NOMO-1 (cell line): Measurements from ENCODE around the gene LMAN2.

ENCODE experiments used
- DNase-seq, 2 experiments: peaks; one replicate each; lab custom pipeline; 2025; ENCODE audit not compliant: unreplicated experiment in 2 of 2; lab: John Stamatoyannopoulos, UW

The LMAN2 gene

DNA sequence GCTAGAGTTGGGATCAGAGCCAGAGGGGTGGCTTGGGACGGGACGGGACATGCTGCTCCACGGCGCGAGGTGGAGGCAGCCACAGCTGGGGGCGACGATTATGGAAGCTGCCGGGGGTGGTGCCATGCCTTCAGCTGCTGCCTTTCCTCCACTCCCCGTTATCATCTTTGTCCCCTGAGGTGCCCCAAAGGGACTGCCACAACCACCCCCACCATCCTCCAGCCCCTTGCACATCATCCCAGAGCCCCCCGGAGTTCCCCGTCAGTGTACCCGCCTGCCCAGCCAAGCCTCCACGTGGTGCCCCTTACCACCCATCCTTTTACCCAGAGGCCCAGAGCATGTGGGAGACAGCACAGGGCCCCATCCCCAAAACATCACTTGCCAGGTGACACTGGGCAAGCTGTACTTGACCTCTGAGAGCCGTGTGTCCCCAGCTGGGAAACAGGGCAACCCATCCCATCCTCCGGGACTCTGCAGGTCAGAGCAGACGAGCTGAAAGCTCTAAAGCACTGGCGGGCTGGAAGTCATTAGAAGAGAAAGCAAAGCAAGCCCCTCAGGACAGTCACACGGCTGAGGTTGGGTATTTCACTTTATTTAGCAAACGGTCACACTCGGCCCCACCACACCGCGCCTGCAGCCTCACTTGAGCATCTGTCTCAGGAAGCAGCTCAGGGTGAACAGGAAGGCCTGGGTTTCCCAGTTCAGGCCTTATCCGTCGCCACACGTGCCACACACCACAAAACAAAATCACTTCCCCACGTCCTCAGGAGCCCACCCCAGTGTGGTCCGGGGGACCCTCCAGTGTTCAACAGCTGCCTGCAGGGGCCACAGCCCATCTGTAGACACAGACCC is 20.3 kb downstream of the LMAN2 start:
- no peak for DNase-seq

DNA sequence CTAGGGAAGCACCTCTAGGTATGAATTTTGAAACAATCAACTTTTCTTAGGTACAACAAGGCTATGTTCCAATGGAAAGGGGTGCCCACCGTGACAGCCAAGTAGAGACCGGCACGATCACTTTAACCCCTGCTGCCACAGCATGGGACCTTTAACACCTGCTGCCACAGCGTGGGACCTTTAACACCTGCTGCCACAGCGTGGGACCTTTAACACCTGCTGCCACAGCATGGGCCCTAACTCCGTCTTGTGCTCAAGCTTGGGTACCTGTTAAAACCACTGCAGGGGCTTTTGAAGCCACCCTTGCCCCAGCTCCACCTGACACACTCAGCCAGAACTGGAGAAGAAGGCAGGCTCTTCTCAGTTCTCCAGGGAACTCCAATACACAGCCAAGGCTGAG is 21.6 kb downstream of the LMAN2 start:
- DNase-seq, result no peak

DNA sequence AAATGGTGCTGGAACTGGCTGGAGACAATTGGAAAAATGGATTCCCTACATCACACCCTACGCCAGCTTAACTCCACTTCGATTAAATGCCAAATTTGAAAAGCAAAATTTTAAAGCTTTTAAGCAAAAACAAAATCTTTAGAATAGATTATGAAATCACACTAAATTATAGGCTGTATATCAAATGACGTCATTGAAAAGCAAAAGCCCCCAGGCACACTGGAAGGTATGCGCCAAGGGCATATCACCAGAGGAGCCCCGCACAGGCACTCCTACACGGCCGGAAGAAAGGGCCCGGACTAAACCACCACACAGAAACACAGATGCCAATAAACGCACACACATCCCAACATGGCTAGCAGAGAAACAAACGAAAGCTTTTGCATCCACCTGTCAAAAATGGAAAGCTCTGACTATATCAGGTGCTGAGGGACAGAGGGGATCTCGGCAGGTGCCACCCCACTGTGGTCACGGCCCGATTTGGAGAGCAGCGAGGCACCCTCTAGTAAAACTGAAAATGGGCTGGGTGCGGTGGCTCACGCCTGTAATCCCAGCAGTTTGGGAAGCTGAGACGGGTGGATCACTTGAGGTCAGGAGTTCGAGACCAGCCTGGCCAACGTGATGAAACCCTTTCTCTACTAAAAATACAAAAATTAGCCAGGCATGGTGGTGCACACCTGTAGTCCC is 22.8 kb downstream of the LMAN2 start:
- DNase-seq, result no peak

DNA sequence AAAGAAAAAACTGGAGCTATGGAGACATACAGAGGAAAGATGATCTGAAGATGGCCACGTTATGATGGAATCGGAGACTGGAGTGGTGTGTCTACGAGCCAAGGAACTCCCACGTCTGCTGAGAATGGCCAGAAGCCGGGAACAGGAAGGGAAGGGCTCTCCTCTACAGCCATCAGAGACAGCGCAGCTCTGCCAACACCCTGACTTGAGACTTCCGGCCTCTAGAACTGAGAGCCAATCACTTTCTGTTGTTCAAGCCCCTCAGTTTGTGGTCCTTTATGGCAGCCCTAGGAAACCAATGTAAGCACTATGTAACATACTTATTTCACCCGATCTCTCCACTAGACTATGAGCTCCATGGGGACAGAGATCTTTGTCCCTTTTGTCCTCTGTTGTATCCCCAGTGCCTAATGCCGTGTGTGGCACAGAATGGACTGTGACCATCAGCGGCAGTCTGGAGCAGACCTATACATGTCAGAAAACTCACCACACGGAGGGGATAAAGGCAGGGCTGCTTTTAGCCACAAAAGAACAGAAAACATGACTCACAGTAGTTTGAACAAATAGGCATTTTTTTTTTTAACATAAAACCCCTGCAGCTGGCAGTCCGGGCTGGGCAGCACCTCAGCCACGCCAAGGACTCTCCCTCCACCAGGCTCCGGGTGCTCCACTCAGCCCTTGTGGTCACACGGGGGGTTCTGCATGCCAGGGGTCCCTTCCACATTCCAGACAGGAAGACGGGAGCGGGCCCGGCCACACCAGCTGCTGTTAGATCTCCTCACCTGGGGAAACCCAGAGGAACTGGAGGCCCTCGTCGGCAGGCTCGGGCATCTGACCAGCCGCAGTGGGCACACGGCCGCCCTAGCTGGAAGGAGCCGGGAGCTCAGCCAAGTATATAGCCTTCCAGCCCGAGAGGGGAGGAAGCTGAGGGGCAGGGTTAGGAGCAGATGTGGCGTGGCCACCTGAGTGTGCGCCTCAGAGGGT is 23.6 kb downstream of the LMAN2 start:
- no peak for DNase-seq

DNA sequence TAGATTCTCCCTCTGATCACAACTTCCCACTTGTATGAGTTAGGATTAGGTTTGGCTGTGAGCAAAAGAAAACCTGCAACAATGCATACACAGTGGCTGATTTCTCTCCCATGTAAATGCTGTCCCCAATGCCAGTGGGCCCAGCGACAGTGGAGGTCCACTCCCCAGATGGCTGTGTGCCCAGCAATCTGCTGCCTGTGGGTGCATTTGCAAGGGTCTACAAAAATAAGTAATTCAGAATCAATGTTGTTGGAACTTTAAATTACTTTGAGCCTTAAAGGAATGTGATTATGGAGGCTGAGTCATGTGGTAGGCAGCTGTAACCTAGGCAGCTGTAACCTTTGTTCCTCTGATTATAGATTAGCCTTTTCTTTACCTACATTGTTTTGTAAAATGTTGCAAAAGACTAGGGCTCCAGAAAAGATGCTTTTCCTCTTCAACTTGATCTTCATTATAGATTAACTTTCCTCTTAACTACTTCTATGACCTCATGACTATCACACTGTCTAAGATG is 25.5 kb downstream of the LMAN2 start:
- DNase-seq, result no peak

DNA sequence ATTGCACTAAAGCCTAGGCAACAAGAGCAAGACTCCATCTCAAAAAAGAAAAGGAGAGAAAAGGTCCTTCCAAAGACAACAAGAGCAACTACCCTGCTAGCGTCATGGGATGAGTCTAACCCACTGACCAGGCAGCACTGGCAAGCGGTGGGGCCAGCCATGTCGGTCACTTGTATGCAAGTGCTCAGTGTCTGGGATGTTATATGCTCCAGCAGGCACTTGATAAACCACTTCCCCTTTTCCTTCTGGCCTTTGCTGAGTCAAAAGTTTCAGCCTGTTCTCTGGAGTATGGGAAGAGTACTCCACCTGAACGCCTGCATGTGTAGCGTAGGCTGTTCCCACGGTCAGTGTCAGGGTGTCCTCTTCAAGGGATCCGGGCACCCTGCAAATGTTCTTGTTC is 30.6 kb downstream of the LMAN2 start:
- DNase-seq, result peak; percentile 47 to 76

DNA sequence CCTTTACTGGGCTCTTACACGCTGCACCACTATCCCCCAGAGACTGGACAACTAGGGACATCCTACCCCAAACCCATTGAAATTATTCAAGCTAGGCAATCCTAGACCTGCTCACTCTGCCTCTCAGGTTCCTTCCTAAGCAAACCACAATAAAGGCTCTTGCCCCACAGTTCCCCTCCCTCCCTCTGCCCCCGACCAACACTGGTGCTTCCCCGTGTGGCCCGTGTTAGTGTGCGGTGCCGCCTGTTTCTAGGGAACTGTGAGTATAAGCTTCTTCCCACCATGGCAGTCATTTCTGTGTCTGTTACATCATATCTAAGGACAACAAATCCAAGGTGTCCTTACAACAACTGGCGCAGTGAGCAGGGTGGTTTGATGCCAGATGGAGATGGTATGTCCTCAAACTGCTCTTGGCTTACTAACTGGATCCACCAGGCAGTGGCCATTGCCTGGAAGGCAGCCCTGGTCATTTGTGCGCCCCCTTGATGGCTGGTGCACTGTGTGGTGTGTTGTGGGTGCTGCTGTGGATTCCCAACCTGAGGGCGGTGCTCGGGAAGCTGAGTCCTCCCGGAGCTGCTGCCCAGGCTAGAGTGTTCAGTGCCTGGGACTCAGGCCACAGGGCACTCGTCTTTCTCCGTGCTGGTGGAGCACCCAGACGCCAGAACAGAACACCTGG is 31.4 kb downstream of the LMAN2 start:
- DNase-seq, result no peak

DNA sequence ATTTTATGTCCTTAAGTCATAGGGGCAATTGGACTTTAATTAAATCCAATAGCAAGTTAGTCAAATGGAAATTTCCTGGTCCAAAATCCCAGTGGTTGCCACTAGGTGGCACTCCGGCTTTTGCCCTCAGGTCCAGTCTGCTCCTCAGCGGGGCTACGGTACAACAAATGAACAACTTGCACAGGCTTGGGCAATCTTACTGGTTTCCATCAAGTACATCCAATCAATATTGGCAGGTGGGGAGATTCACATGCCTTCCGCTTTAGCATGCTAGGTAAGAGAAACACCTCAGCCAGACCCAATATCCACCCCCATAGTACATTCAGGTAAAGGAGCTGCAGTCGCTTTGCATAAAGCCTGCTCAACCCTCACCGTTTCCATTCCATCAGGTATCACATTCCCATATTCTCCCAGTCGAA is 33.5 kb downstream of the LMAN2 start:
- DNase-seq, result peak; percentile 70 to 78

DNA sequence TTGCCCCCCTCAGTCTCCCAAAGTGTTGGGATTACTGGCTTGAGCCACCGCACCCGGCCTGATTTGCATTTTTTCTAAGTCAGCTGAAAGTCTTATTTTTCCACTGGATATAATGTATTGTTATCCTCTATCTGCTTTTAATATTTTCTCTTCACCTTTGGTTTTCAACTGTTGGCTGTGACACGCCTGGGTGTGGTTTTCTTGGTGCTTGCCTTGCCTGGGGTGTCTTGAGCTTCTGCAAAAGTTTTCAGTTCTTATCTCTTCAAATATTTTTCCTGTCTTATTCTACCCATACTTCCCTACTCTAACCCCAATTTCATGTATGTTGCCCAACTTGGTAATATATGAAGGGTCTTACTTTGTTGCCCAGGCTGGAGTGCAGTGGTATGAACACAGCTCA is 35.5 kb downstream of the LMAN2 start:
- no peak for DNase-seq

DNA sequence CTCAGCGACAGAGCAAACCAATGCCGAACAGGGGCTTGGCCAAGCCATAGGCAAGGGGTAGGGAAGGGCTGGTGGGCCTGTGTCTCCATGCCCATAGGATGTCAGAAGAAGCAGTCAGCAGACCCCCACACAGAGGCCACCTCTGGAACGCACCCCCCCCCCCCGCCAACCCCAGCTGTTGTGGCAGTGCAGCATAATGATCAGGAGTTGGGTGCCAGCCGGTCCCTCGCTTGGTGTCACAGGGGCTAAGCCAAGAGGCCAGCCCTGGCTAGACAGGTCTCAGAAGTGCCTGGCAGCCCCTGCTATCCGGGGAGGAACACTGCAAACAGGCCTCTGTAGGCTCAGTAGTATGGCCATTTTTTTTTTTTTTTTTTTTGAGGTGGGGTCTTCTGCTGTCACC is 36.1 kb downstream of the LMAN2 start:
- DNase-seq, result no peak

DNA sequence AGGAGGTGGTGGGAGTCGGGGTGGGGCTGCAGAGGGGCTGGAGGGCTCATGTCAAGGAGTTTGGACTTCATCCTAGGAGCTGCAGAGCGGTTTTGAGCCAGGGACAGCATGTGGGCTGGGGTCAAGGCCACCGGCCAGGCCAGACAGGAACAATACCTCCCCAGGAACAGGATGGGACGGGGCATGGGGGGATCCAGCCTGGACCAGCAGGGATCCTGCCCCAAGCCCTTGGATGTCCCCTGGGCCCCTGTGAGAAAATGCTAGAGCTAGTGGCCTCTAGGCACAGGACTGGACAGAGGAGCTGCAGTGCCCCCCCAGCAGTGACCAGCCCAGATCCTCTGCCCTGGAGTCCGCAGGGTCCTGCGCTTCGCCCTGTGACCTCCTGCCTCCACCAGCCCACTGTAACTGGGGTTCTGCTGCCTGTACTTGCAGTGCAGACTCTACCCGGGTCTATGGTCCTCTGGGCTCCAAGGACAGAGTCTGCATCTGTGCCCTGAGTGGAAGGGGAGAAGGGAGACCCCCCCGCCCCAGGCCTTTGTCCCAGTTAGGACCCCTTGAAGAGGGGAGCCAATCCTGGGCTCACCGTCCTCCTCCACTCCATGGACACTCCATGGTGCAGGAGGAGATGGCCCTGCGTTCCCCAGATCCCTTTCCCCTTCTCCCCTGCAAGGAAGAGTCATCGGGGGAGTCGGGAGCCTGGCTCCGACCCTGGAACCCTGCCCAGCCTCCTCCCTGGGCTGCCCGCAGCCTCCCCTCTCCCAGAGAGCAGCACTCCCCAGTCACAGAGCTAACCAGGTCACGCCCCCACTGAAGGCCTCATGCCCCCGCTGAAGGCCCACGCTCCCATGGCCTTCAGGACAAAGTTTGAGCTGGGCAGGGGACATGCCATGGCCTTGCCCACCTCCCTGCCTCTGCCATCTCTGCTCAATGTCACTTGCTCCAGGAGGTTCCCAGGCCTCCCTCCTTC is 36.8 kb downstream of the LMAN2 start:
- DNase-seq, result no peak

DNA sequence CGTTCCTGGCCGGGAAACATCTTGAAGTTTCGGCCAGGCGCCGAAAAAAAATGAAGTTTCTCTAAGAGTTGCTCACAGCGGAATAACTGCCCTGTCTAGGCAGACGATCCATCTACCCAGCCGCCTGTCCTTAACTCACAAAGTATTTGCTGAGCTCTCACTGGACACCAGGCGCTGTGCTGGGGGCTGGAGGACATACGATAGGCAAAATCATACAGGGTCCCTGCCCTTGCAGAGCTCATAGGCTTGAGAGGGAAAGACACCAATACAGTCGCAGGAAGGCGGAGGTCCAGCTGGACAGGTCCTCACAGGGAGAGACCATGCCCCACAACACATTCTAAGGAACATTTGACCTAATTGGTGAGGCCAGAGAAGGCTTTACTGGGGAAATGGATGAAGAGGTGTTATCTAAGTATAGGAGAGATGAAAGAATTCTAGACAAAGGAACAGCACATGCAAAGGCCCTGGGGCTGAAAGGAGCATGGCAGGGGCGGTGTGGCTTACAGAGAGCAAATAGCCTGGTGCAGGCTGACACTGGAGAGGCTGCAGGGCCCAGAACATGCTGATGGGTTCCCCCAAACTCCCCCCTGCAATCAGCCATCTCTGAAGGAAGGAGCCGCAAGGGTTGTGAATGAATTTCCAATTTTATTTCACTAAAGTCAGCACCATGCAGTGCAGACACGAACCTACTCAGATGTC is 37.8 kb downstream of the LMAN2 start:
- DNase-seq, result no peak

DNA sequence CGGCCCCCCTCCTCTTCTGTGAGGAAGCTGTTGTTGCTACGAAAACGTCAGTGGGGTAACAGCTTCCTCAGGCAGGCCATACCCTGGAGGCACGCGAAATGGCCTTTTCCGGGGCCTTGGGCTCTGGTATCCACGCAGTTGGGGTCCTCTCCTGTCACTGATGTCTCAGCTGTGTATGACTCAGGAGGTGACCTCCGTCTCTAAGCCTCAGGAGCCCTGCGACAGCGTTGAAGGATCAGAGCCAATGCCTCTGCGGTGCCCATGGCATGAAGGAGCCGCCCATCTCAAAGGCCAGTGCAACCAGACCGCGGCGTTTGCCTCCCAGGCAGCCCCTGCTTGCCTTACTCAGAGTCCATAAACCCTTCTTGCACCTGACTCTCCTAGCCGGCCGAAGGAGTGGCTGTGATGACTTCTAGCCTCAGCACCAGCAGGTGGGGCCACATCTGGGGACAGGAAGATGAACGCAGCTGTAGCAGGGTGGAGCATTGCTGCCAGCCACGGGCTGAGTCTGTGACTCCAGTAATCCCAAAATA is 38.8 kb downstream of the LMAN2 start:
- peak in 1 of 2 experiments; percentile 78 for DNase-seq

DNA sequence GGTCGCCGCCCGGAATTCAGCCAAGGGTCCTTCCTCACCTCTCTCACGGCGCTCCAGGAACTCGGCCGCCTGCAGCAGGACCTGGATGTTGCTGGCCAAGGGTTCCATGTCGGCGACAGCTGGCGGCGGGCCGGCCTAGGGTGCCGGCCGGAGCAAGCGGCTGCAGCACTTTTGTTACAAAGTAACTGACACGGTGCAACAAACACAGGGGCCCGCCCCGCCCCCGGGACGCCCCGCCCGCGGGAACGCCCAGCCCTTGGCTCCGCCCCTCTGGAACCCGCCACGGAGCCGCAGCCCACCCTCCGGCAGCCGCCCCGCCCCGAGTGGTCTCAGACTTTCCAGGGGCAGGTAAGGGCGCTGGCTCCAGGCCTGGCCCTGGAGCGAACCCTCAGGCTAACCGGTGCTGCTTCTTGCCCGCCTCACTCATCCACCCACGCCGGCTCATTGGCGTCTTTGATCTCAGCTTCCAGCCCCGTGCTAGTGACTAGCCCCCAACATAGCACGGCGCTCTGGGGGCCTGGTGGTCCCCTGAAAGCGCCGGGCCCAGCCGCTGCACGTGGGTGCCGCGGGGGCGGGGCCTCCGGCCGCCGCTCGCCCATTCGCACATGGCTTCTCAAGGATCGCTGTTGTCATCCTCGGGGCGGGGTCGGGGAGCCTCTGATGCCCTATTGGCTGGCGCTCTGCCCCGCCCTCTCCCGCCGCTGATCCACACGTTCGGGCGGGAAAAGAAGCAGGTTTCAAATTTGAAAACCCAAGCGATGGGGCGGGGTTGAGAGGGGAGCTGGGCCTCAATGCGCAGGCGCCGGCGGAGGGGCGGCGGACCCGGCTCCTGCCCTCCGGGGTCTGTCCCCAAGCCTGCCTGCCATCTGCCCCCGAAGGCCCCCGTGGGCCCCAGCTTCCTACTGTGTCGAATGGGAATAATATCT is 39.5 kb downstream of the LMAN2 start, which contains the start of gene MXD3:
MXD3 (minus strand) TSS at position 176 of the 926 bp plus-strand sequence; CDS start at position 108, 68 bp downstream.
- peak; percentile 96 to 98 for DNase-seq

DNA sequence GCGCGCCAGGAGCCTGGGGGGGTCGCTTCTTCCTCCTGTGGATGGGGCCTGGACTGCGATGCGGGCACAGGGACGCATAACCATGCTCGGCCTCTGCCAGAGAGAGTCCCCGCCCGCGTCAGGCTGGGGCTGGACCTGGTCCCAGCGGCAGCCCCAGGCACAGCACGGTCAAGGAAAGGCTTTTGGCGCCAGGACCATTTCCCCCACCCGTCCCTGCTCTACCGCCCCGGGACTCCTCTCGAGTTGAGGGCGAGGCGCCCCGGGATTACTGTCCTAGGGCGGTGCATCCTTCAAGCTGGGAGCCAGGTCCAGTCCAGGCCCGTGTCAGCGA is 40.1 kb downstream of the LMAN2 start:
- no peak for DNase-seq

DNA sequence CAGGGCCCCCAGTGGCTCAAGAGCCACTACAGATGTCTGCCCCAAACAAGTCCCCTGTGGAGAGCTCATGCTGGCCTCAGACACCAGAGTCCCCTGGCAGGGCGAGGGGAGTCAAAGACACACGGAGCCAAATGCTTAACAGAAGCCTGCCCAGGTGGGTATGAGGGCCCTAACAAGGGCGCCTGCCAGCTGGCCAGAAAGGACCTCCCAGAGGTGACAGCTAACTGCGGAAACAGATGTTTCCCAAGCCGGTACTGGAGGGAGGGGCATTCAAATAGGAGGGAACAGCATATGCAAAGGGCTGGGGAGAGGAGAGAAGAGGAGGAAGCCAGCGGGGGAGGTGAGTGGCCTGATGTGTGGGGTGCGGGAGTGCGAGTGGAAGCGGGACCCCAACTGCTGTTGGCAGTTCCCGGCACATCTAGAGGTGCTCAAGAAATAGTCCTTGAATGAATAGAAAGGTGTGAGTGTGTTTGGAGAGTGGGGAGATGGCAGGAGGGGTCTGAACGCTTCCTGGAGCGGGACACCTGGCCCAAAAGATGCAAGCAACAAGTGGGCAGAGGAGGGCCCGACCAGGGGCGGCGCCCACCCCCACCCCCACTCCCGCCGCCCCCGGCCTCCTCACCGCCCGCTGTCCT is 40.6 kb downstream of the LMAN2 start:
- peak; percentile 61 to 73 for DNase-seq

DNA sequence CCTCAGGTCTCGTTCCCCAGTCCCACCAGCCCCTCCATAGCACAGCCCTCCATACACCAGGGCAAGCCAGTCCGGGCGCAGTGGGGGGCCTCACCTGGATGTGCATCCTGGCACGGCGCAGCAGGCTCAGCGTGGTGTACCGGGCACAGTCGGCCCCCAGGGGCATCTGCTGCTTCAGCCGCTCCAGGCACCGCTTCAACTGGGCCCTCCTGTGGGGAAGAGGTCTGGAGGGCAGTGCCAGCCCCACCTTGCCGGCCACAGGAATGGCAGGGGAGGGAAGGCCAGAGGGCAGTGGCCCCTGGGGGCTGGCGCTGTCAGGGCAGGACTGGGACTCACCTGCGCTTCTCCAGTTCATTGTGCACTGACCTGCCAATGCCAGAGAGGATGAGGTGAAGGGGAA is 41.1 kb downstream of the LMAN2 start:
- no peak for DNase-seq
